ENCODE data around the gene NACAD.

DNA sequence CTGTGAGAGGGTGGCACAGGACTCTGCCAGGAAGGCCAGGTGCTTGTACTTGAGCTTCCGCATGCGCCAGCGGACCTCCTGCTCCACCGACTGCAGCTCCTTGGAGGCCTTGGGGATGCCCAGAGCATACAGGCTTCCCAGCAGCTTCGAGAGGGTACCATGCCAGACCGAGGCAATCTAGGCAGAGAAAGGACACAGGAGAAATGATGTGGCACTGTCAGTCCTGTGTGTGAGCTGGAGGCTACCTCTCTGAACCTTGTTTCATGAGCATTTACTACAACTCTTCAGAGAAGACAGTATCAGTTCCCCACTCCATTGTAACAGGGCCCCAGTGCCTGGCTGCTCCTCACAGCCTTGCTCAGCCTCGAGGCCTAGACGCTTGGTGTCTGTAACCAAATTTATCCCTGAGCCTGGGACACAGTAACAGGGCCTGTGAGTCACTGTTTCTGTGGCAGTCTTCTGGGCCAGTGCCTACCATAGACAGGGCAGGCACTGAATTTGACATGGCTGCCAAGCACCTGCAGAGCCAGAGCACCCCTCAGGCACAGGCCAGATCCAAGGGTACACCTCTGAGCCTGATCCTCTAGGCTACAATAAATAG is 16.9 kb upstream of the NACAD start:
- TF ChIP-seq CTCF (IDR thresholded peaks at IDR 0.05; ENCODE audit: poor library complexity, severe bottlenecking) (no peak), EZH2 (IDR thresholded peaks at IDR 0.05; ENCODE audit: borderline replicate concordance, insufficient read depth, low read length, poor library complexity, severe bottlenecking) (no peak), EP300 (conservative IDR thresholded peaks at IDR 0.05; ENCODE audit: poor library complexity, severe bottlenecking) (no peak)
